IMR-90 (cell line): ENCODE measurements around the gene RPAP2. TPM values are rescaled to one million over a fixed set of nuclear protein-coding genes. Genes with fewer than 3 reads are reported as not detected.
"Not testable (repeated sequence)": the region's sequence is repeated elsewhere in the genome, so short reads cannot be mapped to it uniquely, and the experiment has no call there.

Experiments
- ATAC-seq: fragments of 200-7000 bp; cut with Tn5 transposase; 2 replicates; pipeline ENCODE4 v1.9.1; 2020; ENCODE audit warnings: low read depth, mild to moderate bottlenecking, moderate library complexity
- BruUV-seq: library from RNA; stranded (reverse); fragments of 400-500 nt; replicated peaks from 2 replicates; lab custom pipeline; 2021; lab: Mats Ljungman, UMichigan
- CTCF ChIA-PET: fragments of 300-600 bp; formaldehyde crosslinking; extraction: SDS; loops from one replicate; lab custom pipeline; 2021; ENCODE audit warnings: antibody characterized with exemption; lab: Yijun Ruan, JAX
- POLR2A ChIA-PET: fragments of 300-600 bp; sonication (Branson Sonifier 250); formaldehyde crosslinking; loops from one replicate; lab custom pipeline; 2022; ENCODE audit warnings: antibody characterized with exemption; ENCODE audit not compliant: unreplicated experiment; lab: Charles Lee
- DNase-seq: peaks from one replicate; pipeline ENCODE4 v3.0.0; 2013
- H2AFZ ChIP-seq: replicated peaks from 2 replicates; pipeline ENCODE3; 2013; ENCODE audit warnings: low read length, mild to moderate bottlenecking; ENCODE audit not compliant: poor library complexity
- H2AK5ac ChIP-seq: 2 replicates; pipeline ENCODE4 v1.6.1; 2013; ENCODE audit warnings: low read depth, low read length, inconsistent platforms
- H2AK9ac ChIP-seq: replicated peaks from 2 replicates; pipeline ENCODE3; 2013; ENCODE audit warnings: mild to moderate bottlenecking, low read depth, low read length, moderate library complexity; ENCODE audit not compliant: poor library complexity
- H2BK120ac ChIP-seq: 2 replicates; pipeline ENCODE4 v1.6.1; 2013; ENCODE audit warnings: low read depth, low read length, inconsistent platforms
- H2BK15ac ChIP-seq: 3 replicates; pipeline ENCODE4 v1.6.1; 2013; ENCODE audit warnings: low read depth, low read length, inconsistent platforms
- H2BK20ac ChIP-seq: 2 replicates; pipeline ENCODE4 v1.6.1; 2013; ENCODE audit warnings: low read depth, mild to moderate bottlenecking, inconsistent platforms, low read length, moderate library complexity
- H2BK5ac ChIP-seq: 2 replicates; pipeline ENCODE4 v1.6.1; 2013; ENCODE audit warnings: mild to moderate bottlenecking, low read depth, low read length, inconsistent platforms; ENCODE audit not compliant: poor library complexity, severe bottlenecking
- H3K14ac ChIP-seq: replicated peaks from 2 replicates; pipeline ENCODE4 v1.6.1; 2013; ENCODE audit warnings: low read depth, low read length, inconsistent platforms
- H3K18ac ChIP-seq: 2 replicates; pipeline ENCODE4 v1.6.1; 2013; ENCODE audit warnings: low read depth, low read length, control low read depth
- H3K23ac ChIP-seq: 2 replicates; pipeline ENCODE4 v1.6.1; 2013; ENCODE audit warnings: low read depth, low read length, inconsistent platforms
- H3K27ac ChIP-seq: 2 replicates; pipeline ENCODE4 v1.5.1; 2013; ENCODE audit warnings: mild to moderate bottlenecking, control low read depth, low read length; ENCODE audit not compliant: insufficient read depth
- H3K27me3 ChIP-seq: 2 replicates; pipeline ENCODE4 v1.6.1; 2013; ENCODE audit warnings: low read length; ENCODE audit not compliant: control insufficient read depth, insufficient read depth
- H3K36me3 ChIP-seq: 2 replicates; pipeline ENCODE4 v1.6.1; 2013; ENCODE audit warnings: low read length, mixed read lengths; ENCODE audit not compliant: control insufficient read depth, insufficient read depth
- H3K4ac ChIP-seq: 2 replicates; pipeline ENCODE4 v1.6.1; 2013; ENCODE audit warnings: low read depth, low read length, inconsistent platforms
- H3K4me1 ChIP-seq: 2 replicates; pipeline ENCODE4 v1.6.1; 2013; ENCODE audit warnings: low read length, mixed read lengths; ENCODE audit not compliant: control insufficient read depth, insufficient read depth
- H3K4me2 ChIP-seq: 2 replicates; pipeline ENCODE4 v1.6.1; 2013; ENCODE audit warnings: low read depth, mild to moderate bottlenecking, control low read depth, low read length, moderate library complexity
- H3K4me3 ChIP-seq: 2 replicates; pipeline ENCODE4 v1.5.1; 2013; ENCODE audit warnings: low read depth, mild to moderate bottlenecking, control low read depth, low read length, moderate library complexity; ENCODE audit not compliant: insufficient read depth
- H3K56ac ChIP-seq: 2 replicates; pipeline ENCODE4 v1.6.1; 2013; ENCODE audit warnings: low read length, inconsistent platforms; ENCODE audit not compliant: insufficient read depth; ENCODE audit errors: extremely low read depth
- H3K79me1 ChIP-seq, 2 experiments: 2 replicates each; pipeline ENCODE4 v1.6.1; 2013; ENCODE audit warnings: low read length in 2 of 2, inconsistent platforms in 1 of 2, low read depth in 1 of 2
- H3K9ac ChIP-seq: 2 replicates; pipeline ENCODE4 v1.6.1; 2013; ENCODE audit warnings: low read depth, low read length, control low read depth
- H3K9me1 ChIP-seq: 2 replicates; pipeline ENCODE4 v1.6.1; 2013; ENCODE audit warnings: low read length, inconsistent platforms; ENCODE audit not compliant: insufficient read depth
- H3K9me3 ChIP-seq: 2 replicates; pipeline ENCODE4 v1.6.1; 2013; ENCODE audit warnings: low read length; ENCODE audit not compliant: control insufficient read depth, insufficient read depth
- H4K20me1 ChIP-seq: 2 replicates; pipeline ENCODE4 v1.6.1; 2013; ENCODE audit warnings: low read length, inconsistent platforms; ENCODE audit not compliant: insufficient read depth
- H4K5ac ChIP-seq: 2 replicates; pipeline ENCODE4 v1.6.1; 2013; ENCODE audit warnings: mild to moderate bottlenecking, low read depth, low read length, control low read depth
- H4K8ac ChIP-seq, 2 experiments: 2 replicates each; pipeline ENCODE4 v1.6.1; 2013; ENCODE audit warnings: low read depth in 2 of 2, low read length in 2 of 2, control low read depth in 1 of 2, inconsistent platforms in 1 of 2
- H4K91ac ChIP-seq: 2 replicates; pipeline ENCODE4 v1.6.1; 2013; ENCODE audit warnings: low read depth, low read length, inconsistent platforms; ENCODE audit not compliant: insufficient read depth
- WGBS, 2 experiments: methylation state at CpG; one replicate each; pipeline versions ENCODE4 v1.1.5 to v1.1.7; 2013; ENCODE audit warnings: missing lambda C conversion rate in 2 of 2; ENCODE audit not compliant: insufficient read length in 1 of 2; ENCODE audit errors: extremely low coverage in 2 of 2; 5-methylcytosine and 5-hydroxymethylcytosine counted together
- dilution Hi-C: fragments of 300-500 bp; cut with HindIII; formaldehyde crosslinking; loops from one replicate; pipeline ENCODE4 v1.14.3; 2018; ENCODE audit warnings: low sequenced_read_pairs; ENCODE audit not compliant: unreplicated experiment
- in situ Hi-C: fragments of 300-500 bp; cut with MboI; formaldehyde crosslinking; loops from 3 replicates; pipeline ENCODE4 v1.14.3; 2019; ENCODE audit warnings: low sequenced_read_pairs, inconsistent platforms, mixed read lengths
- intact Hi-C: fragments of 100-400 bp; cut with micrococcal nuclease; formaldehyde crosslinking; loops from 2 replicates; pipeline ENCODE4 v1.10.0; 2022
- polyA plus RNA-seq, 3 experiments: library from polyadenylated mRNA; depleted of rRNA; stranded (reverse); fragments of >200 nt; gene quantifications; 2 replicates each; pipeline ENCODE4 v1.2.3, GENCODE V29; 2012; ENCODE audit warnings: low replicate concordance in 1 of 3
- total RNA-seq: library from RNA; depleted of rRNA; stranded (reverse); fragments of >200 nt; gene quantifications from 2 replicates; pipeline ENCODE4 v1.2.3, GENCODE V29; 2012

Gene RPAP2
- total and polyA plus RNA-seq, 2 of the 4 experiments (the other 2 are of a cell fraction), result 7.1 to 13.6 TPM

DNA sequence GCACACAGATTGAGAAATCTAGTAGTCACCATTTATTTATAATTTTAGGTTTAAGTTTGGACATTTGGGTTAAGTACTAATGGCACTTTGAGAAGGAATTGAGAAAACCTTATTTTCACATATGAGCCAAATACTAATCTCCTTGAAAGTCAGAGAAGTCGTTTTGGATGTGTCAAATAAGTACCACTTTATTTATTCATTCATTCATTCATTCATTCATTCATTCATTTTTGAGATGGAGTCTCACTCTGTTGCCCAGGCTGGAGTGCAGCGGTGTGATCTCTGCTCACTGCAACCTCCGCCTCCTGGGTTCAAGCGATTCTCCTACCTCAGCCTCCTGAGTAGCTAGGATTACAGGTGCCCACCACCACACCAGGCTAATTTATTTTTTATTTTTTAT lies 79.1 kb downstream of the RPAP2 start:
- H2BK5ac ChIP-seq, H3K4me1 ChIP-seq, H3K56ac ChIP-seq, DNase-seq, H3K9me3 ChIP-seq, H4K20me1 ChIP-seq, H3K27me3 ChIP-seq, H2BK120ac ChIP-seq, H3K23ac ChIP-seq, H3K36me3 ChIP-seq, dilution Hi-C loops, ATAC-seq, H3K4me3 ChIP-seq, H2AK5ac ChIP-seq, H3K9ac ChIP-seq, H2AK9ac ChIP-seq, H4K8ac ChIP-seq, intact Hi-C loops, H4K5ac ChIP-seq, H2BK15ac ChIP-seq, H3K9me1 ChIP-seq, H3K4ac ChIP-seq, POLR2A ChIA-PET, H3K14ac ChIP-seq, H2BK20ac ChIP-seq, in situ Hi-C loops, H3K4me2 ChIP-seq, H3K18ac ChIP-seq, H3K27ac ChIP-seq, H2AFZ ChIP-seq, H4K91ac ChIP-seq, BruUV-seq, H3K79me1 ChIP-seq: not testable (repeated sequence)
- 90% methylated on average over 2 of the region's 4 CpGs; no CpG with 5 or more reads in 1 of the 2 experiments for WGBS, 2 experiments
- CTCF ChIA-PET, result interaction anchor here (0.7 kb wide), 1 partner anchor 161 kb away, joined by 5 read pairs; no protein-coding TSS in a partner anchor
